Effector memory CD8-positive, alpha-beta T cell (primary cell): Measurements from ENCODE around the gene RIMBP2.

ENCODE experiments used
- ATAC-seq: fragments of 150-1000 bp; cut with Tn5 transposase; replicated peaks from 2 replicates; pipeline ENCODE4 v1.10.0; 2021; ENCODE audit warnings: mild to moderate bottlenecking, moderate library complexity
- DNase-seq, 3 experiments: peaks; one replicate each; pipeline ENCODE4 v3.0.0; 2021
- H3K27ac Mint-ChIP-seq, 2 donors: one replicate each; pipeline ENCODE4 v1.8.0; 2022; ENCODE audit warnings: mild to moderate bottlenecking in 2 of 2, mixed read lengths in 2 of 2, moderate library complexity in 2 of 2
- H3K27me3 Mint-ChIP-seq, 2 donors: one replicate each; pipeline ENCODE4 v1.8.0; 2022; ENCODE audit warnings: mixed read lengths in 2 of 2
- H3K36me3 Mint-ChIP-seq: one replicate; pipeline ENCODE4 v1.8.0; 2022; ENCODE audit warnings: mild to moderate bottlenecking, moderate library complexity, mixed read lengths; ENCODE audit not compliant: insufficient read depth
- H3K4me1 Mint-ChIP-seq, 2 donors: one replicate each; pipeline ENCODE4 v1.8.0; 2022; ENCODE audit warnings: low read depth in 2 of 2, mixed read lengths in 2 of 2
- H3K4me3 Mint-ChIP-seq, 2 donors: one replicate each; pipeline ENCODE4 v1.8.0; 2022; ENCODE audit warnings: mild to moderate bottlenecking in 2 of 2, mixed read lengths in 2 of 2, moderate library complexity in 2 of 2
- H3K9me3 Mint-ChIP-seq, 2 donors: one replicate each; pipeline ENCODE4 v1.8.0; 2022; ENCODE audit warnings: mixed read lengths in 2 of 2

RIMBP2 gene

DNA sequence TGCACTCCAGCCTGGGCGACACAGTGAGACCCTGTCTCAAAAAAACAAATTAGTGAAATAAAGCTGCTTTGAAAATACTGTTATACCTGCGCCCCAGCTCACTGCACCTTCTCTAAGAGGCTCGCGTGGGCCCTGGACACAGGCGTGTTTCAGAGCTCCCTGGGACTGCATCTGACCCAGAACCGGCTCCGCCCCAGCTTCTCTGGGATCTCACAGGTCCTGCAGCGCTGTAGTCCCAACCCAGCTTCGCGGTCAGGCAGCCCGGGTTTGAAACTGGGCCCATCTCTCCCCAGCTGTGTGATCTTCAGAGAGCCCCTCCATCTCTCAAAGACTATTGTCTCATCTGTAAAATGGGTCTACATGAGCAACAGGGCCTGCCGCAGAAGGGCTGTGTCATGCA, 7.5 kb downstream of the RIMBP2 start:
- DNase-seq (no peak), ATAC-seq (no peak)
- H3K9me3 Mint-ChIP-seq, result no peaks in the 10 kb centered on the region
- no peaks in the 10 kb centered on the region for H3K4me1 Mint-ChIP-seq
- no peak overlapping the region for H3K27ac Mint-ChIP-seq
- no peak overlapping the region for H3K4me3 Mint-ChIP-seq
- no peaks in the 10 kb centered on the region for H3K36me3 Mint-ChIP-seq
- H3K27me3 Mint-ChIP-seq, result peaks cover 39 to 51% of the 10 kb centered on the region in 2 donors

DNA sequence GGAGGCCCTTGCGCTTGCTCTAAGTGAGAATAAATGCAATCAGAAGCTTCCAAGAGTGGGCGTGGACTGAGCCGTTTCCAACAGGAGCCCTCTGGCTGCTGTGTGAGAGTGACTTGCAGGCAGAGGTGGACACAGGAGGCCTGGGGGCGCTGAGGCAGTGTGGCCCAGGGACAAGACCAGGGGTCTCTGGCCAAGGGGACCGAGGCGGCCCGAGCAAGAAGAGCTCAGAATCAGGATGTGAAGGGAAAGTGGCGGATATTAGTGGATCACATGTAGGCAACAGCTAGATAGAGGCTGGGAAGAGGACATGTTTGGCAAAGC, 8.6 kb downstream of the RIMBP2 start:
- Mint-ChIP-seq H3K9me3 (no peaks in the 10 kb centered on the region), H3K27ac (no peak overlapping the region), H3K27me3 (peaks cover 36 to 39% of the 10 kb centered on the region in 2 donors), H3K36me3 (no peaks in the 10 kb centered on the region), H3K4me3 (no peak overlapping the region), H3K4me1 (no peaks in the 10 kb centered on the region)
- no peak for ATAC-seq
- DNase-seq, result no peak

DNA sequence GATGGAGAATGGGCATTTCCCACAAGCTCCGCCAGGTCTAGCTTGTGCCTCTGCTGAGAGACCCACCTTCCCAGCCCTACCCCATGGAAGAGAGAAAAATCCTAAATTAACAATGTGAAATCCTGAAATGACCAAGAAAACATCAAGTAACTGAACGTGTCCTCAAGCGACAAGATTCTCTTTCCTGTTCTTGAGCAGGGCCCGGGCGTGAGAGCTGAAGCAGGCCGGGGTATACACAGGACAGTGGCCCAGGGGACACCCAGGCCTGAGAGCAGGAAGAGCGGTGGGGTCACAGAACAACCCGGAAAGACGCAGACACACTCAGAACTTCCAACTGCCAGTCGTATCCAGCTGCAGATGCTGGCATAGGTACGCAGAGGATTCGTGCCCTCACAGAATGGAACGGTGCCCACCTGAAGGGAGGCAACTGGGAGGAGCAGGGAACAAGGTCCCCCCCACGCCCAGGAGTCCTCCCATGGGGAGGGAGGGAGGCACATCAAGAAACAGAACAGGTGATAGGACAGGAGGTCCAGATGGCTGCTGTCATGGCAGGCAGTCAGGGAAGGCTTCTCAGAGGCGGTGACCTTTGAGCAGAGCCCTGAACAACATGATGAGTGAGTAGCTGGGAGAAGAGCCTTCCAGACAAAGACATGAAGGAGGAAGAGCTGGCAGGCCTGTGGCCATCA, 9.1 kb downstream of the RIMBP2 start:
- Mint-ChIP-seq H3K27ac (no peak overlapping the region), H3K36me3 (no peaks in the 10 kb centered on the region), H3K4me3 (no peak overlapping the region), H3K9me3 (no peaks in the 10 kb centered on the region), H3K27me3 (peaks cover 31 to 34% of the 10 kb centered on the region in 2 donors), H3K4me1 (no peaks in the 10 kb centered on the region)
- DNase-seq (no peak), ATAC-seq (no peak)

DNA sequence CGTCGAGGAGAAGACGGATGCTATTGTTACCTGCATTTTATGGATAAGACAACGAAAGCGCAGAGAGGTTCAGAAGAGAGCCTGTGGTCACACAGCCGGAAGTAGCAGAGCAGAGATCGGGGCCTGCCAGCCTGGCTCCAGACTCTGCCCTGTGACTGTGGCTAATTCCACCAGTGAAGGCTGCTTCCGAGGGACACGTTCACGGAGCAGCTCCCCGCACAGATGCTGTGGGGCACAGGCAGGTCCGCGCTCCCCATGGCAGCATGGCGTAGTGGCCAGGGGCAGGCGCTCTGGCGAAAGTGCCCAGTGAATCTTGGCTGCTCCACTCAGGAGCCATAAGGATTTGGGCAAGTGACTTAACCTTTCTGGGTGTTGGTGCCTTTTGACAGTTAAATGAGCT, 9.8 kb downstream of the RIMBP2 start:
- no peak for DNase-seq
- ATAC-seq, result no peak
- Mint-ChIP-seq H3K4me3 (no peak overlapping the region), H3K4me1 (no peaks in the 10 kb centered on the region), H3K9me3 (no peaks in the 10 kb centered on the region), H3K27me3 (peaks cover 24 to 28% of the 10 kb centered on the region in 2 donors), H3K27ac (no peak overlapping the region), H3K36me3 (no peaks in the 10 kb centered on the region)

DNA sequence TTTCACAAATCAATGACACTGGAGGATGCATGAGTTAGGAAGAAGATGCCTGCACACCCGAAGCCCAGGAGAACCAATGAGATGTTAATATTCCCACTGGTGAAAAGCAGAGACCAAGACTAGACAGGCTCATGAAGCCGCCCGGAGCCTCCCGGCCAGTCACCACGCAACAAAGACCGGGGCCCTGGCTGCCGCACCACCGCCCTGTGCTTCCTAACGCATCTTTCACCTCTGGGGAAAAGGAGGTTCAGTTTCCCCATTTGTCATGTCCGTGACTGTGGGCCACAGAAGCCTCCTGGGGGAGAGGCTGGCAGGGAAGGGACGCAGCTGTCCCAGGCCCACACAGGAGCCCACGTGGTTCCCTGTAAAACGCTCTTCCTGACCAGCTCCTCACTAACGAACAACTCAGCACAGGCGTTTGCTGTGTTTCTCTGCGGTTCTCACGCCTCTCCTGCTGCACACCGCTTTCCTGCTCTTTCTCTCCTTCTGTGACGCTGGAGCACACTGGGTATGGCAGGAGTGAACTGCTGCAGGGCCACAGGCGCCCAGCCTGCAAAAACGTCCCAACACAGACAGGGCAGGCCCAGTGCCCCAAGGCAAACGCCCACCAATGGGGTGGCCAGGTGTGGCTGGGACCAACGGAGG, 10.8 kb downstream of the RIMBP2 start:
- H3K4me1 Mint-ChIP-seq, result no peaks in the 10 kb centered on the region
- peaks cover 16 to 30% of the 10 kb centered on the region in 2 donors for H3K27me3 Mint-ChIP-seq
- no peak for DNase-seq
- no peak overlapping the region for H3K4me3 Mint-ChIP-seq
- H3K9me3 Mint-ChIP-seq, result no peaks in the 10 kb centered on the region
- no peaks in the 10 kb centered on the region for H3K36me3 Mint-ChIP-seq
- no peak overlapping the region for H3K27ac Mint-ChIP-seq
- no peak for ATAC-seq

DNA sequence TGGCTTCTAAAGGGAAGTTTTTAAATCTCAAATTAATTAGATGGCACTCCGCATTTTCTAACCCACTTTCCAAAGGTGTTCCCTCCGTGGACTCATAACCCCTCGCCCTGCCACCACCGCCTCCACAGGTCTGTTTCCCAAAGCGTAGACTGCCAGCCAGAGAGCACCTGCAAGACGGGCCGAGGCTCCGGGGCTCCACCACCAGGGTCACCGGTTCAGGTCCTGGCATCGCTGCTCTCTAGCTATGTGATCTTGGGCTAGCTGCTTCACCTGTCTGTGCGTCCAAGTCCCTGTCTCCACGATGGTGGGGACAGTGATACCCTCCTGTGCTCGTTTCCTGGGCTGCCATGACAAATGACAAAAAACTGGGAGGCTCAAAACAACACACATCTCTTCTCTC, 11.5 kb downstream of the RIMBP2 start:
- Mint-ChIP-seq H3K36me3 (no peaks in the 10 kb centered on the region), H3K27ac (no peak overlapping the region), H3K27me3 (peaks cover 13 to 28% of the 10 kb centered on the region in 2 donors), H3K4me3 (no peak overlapping the region), H3K9me3 (no peaks in the 10 kb centered on the region), H3K4me1 (no peaks in the 10 kb centered on the region)
- DNase-seq (no peak), ATAC-seq (no peak)

DNA sequence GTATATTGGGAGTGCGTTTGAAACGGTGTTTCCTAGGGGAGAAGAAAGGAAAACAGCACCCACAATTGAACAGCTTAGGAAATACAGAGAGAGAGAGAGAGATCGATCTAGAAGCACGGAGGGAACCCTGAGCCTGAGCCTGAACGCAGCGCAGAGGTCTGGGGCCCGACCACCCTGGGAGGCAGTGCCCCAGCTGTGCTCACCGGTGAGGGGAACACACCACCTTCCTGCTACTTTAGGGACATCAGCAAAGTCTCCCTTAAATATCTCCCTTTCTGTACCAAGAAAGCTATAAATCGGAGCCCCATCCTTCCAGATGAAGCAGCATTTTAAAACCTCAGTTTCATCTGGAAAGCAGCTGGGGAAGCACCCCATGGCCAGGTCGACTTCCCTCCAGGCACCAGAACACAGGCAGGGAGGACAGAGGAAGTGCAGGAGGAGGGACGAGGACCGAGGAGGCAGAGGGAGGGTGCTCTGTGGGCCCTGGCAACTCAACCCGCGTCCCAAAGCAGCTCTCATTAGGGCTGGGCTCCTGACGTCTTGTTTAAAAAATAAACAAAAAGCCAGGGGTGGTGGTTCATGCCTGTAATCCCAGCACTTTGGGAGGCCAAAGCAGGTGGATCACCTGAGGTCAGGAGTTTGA, 12.2 kb downstream of the RIMBP2 start:
- DNase-seq (no peak), ATAC-seq (no peak)
- no peak overlapping the region for H3K4me3 Mint-ChIP-seq
- peaks cover 13 to 28% of the 10 kb centered on the region in 2 donors for H3K27me3 Mint-ChIP-seq
- H3K36me3 Mint-ChIP-seq, result no peaks in the 10 kb centered on the region
- H3K9me3 Mint-ChIP-seq, result no peaks in the 10 kb centered on the region
- no peak overlapping the region for H3K27ac Mint-ChIP-seq
- H3K4me1 Mint-ChIP-seq, result no peaks in the 10 kb centered on the region

DNA sequence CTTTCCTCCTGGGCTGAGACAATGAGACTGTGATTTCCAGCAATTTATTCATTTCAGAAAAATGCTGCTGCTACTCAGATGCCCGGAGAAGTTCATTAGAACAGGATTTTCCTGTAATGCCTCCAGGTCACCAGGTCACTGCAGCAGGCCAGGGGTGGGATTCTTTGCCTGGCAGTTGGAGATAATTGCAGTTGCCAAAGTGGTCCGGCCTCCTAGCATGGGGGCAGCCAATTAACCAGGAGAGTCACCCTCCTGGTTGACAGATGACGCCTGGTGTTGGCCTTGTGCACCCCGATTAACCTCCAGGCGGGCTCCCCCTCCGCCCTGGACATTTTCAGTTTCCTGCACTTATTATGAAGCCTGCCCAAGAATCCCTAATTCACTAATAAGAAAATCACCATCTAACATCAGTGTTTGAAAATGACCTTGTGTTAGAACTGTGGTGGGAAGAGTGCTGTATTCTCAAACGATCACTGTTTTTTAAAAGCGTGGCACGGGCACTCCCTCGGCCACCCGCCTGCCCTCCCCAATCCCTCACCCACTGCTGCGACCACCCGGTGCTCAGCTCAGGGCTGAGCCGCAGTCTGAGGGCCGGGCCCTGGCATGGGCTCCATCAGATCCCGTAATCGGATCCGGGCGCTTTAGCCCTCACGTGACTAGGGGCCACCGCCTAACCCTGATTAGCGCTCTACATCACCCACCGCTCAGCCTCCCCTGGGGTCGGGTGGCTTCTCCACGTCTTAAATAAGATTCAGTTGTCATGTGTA, 12.9 kb downstream of the RIMBP2 start:
- ATAC-seq (no peak), DNase-seq (no peak)
- no peak overlapping the region for H3K27ac Mint-ChIP-seq
- H3K9me3 Mint-ChIP-seq, result no peaks in the 10 kb centered on the region
- no peak overlapping the region for H3K4me3 Mint-ChIP-seq
- H3K27me3 Mint-ChIP-seq, result peaks cover 13 to 28% of the 10 kb centered on the region in 2 donors
- H3K4me1 Mint-ChIP-seq, result no peaks in the 10 kb centered on the region
- no peaks in the 10 kb centered on the region for H3K36me3 Mint-ChIP-seq

DNA sequence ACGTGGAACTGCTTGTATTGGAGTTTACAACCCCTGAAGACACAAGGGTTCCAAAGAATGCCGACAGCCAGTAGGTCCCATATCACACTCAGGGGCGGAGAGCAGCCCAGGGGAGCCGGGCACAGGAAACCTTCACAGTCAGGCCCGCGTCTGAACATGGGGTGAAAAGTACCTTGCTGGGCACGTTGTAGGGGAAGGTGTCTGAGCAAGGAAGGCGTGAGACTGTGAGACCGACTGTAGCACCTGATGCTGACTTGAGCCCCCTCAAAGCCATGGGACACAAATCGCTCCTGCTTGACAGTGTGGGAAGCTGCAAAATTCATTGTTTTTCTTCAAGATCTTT, 14.7 kb downstream of the RIMBP2 start:
- no peak for ATAC-seq
- peaks cover 27 to 46% of the 10 kb centered on the region in 2 donors for H3K27me3 Mint-ChIP-seq
- H3K4me3 Mint-ChIP-seq, result no peak overlapping the region
- no peaks in the 10 kb centered on the region for H3K36me3 Mint-ChIP-seq
- no peak overlapping the region for H3K27ac Mint-ChIP-seq
- no peaks in the 10 kb centered on the region for H3K4me1 Mint-ChIP-seq
- no peak for DNase-seq
- no peaks in the 10 kb centered on the region for H3K9me3 Mint-ChIP-seq

DNA sequence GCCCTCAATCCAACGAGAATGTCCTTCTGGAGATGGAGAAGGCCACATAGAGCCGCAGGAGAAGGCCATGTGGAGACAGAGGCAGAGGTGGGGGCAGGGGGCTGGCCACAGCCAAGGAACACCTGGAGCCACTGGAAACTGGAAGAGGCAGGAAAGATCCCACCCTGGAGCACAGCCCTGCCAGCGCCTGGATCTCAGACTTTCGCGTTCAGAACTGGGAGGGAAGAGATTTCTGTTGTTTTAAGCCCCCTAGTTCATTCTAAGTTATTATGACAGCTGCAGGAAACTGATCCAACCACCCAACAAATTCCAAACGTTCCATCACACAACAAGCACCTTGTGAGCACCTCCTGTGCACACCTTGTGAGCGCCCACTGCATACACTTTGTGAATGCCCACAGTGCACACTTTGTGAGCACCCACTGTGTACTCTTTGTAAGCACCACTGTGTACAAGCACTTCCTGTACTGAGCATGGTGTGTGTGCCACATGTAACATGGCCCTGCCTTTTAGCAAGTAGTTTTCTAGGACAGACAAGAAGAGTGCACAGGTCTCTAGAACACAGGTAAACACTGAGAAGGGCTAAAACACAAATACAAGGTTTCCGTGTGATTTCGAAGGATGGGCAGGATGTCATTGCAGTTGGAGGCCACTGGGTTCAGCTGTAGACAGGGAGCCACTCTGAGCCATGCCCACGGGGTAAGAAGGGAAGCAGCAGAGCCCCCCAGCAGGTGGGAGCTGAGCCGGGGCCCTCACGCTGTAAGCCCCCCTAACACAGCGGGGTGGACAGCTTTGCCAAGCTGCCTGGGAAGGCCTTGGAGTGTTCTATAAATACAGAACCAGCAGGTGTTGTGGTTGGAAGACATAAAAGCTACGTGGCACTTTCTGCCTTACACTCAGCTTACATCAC, 15.4 kb downstream of the RIMBP2 start:
- no peaks in the 10 kb centered on the region for H3K36me3 Mint-ChIP-seq
- no peaks in the 10 kb centered on the region for H3K4me1 Mint-ChIP-seq
- no peak for DNase-seq
- no peak overlapping the region for H3K27ac Mint-ChIP-seq
- no peak for ATAC-seq
- H3K4me3 Mint-ChIP-seq, result no peak overlapping the region
- H3K9me3 Mint-ChIP-seq, result no peaks in the 10 kb centered on the region
- peaks cover 28 to 50% of the 10 kb centered on the region in 2 donors for H3K27me3 Mint-ChIP-seq

DNA sequence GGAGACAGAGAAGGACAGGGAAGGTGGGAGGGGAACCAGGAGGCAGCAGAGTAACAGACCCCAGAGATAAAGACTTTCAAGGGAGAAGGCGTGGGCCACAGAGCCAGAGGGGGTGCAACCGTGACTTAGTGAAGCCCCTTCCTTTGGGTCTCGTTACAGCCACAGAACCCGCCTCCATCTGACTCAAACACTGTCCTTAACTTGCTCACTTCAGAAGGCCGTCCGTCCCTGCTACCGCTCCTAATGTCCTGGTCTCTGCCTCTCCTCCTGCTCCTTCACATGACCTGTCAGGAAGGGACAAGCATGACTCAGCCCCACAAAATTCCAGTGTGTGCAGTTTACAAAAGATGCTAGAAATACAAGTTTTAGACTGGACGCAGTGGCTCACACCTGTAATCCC, 18.0 kb downstream of the RIMBP2 start:
- no peak overlapping the region for H3K4me3 Mint-ChIP-seq
- no peaks in the 10 kb centered on the region for H3K4me1 Mint-ChIP-seq
- ATAC-seq, result no peak
- no peaks in the 10 kb centered on the region for H3K9me3 Mint-ChIP-seq
- peaks cover 34 to 64% of the 10 kb centered on the region in 2 donors for H3K27me3 Mint-ChIP-seq
- DNase-seq, result no peak
- no peaks in the 10 kb centered on the region for H3K36me3 Mint-ChIP-seq
- H3K27ac Mint-ChIP-seq, result no peak overlapping the region

DNA sequence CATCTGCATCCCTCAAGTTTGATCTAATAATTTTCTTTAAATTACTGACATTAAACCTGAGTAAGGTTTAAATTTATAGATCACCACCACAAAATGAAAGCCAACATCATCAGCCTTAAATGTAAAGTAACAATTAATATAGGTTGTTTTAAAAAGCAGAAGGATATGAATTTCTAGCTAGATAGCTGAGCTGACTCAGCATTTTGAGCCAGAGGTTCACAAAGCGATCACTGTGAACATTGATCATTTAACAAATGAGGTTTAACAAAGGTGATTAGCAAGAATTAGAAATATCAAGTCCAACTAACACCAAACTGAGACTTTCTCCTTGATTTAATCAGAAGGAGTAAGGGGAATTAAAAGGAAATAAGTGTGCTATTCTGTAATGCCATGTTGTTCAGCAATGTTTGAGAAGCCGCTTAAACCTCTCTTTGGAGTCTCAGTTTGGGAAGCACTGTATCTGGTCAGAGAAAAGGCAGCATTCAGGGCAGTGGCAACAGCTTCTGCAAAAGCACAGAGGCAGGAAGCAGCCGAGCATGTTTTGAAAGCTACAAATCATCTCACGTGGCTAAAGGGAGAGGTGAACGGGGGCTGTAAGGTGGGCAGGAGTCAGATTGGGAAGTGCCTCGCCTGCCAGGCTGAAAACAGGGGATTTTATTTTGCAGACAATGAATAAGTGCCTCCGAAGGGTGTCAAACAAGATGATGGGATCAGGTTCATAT, 19.6 kb downstream of the RIMBP2 start:
- Mint-ChIP-seq H3K27ac (no peak overlapping the region), H3K4me1 (no peaks in the 10 kb centered on the region), H3K9me3 (no peaks in the 10 kb centered on the region), H3K36me3 (no peaks in the 10 kb centered on the region), H3K27me3 (peaks cover 42 to 79% of the 10 kb centered on the region in 2 donors), H3K4me3 (no peak overlapping the region)
- ATAC-seq (no peak), DNase-seq (no peak)
